ENCODE results near the gene CEP57L1.
A peak's percentile ranks its signal among the peaks of the same experiment; 100 is the strongest.
"Not testable (repeated sequence)": the region's sequence is repeated elsewhere in the genome, so short reads cannot be mapped to it uniquely, and the experiment has no call there.

Gene CEP57L1

DNA sequence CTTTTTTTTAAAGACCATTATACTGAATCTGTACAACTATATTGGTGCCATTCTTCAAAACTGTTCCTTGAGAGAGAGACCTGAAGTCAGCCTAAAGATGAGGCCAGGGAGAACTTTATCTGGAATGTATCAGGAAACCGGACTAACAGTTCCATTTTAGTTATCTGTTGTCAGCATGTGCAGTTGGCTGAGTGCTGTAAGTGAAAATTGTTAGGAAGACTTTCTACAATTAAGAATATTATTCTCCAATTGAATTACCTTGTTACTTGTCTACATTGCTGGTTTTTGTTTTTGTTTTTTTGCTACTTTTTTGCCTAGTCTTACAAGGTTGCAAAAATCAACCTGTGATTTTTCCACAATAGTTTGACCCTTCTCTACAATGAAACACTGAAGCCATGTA lies 7.5 kb downstream of the CEP57L1 start:
- H3K27me3 Mint-ChIP-seq: no peaks in the 10 kb centered on the region
- no peak overlapping the region for H3K27ac Mint-ChIP-seq
- H3K4me3 Mint-ChIP-seq: no peak overlapping the region
- H3K4me1 Mint-ChIP-seq (ENCODE audit: low read depth): peaks cover 5% of the 10 kb centered on the region
- H3K36me3 Mint-ChIP-seq (ENCODE audit: low read depth): peaks cover 9% of the 10 kb centered on the region
- intact Hi-C loops (cut with micrococcal nuclease): no loop called here
- H3K9me3 Mint-ChIP-seq: no peaks in the 10 kb centered on the region

DNA sequence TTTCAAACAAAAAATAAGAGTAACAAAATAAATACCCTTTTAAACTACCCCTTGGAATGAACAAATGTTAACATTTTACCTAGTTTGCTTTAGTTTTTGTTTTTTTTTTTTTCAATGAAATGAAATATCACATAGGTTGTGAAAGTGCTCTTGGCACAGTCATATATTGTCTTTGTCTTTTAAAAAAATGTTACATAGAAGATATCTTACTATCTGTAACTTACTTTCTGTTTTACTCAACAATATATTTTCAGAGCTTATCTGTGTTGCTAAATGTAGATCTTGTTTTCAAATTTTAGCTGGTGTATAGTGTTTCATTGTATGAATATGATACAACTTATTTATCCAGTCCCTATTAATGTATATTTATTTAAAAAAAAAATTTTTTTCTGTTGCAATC lies 8.6 kb downstream of the CEP57L1 start:
- Mint-ChIP-seq H3K4me3 (no peak overlapping the region), H3K4me1 (ENCODE audit: low read depth) (peaks cover 4% of the 10 kb centered on the region), H3K27ac (no peak overlapping the region), H3K9me3 (no peaks in the 10 kb centered on the region), H3K27me3 (no peaks in the 10 kb centered on the region), H3K36me3 (ENCODE audit: low read depth) (peaks cover 9% of the 10 kb centered on the region)
- intact Hi-C loops (cut with micrococcal nuclease): no loop called here

GRCh38 chr6:109104512-109104911 lies 9.2 kb downstream of the CEP57L1 start:
- H3K27ac Mint-ChIP-seq: no peak overlapping the region
- peaks cover 10% of the 10 kb centered on the region for H3K36me3 Mint-ChIP-seq (ENCODE audit: low read depth)
- no peaks in the 10 kb centered on the region for H3K9me3 Mint-ChIP-seq
- intact Hi-C loops (cut with micrococcal nuclease): no loop called here
- no peaks in the 10 kb centered on the region for H3K27me3 Mint-ChIP-seq
- H3K4me3 Mint-ChIP-seq: no peak overlapping the region
- no peaks in the 10 kb centered on the region for H3K4me1 Mint-ChIP-seq (ENCODE audit: low read depth)

DNA sequence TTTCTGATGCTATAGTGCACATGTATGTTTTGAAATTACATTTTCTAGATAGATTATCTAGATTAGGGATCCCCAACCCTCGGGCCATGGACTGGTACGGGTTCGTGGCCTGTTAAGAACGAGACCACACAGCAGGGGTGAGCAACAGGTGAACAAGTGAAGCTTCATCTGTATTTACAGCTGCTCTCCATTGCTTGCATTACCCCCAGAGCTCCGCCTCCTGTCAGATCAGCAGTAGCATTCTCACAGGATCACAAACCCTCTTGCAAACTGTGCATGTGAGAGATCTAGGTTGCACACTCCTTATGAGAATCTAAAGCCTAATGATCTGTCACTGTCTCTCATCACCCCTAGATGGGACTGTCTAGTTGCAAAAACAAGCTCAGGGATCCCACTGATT lies 10.4 kb downstream of the CEP57L1 start:
- intact Hi-C loops (cut with micrococcal nuclease): no loop called here
- no peaks in the 10 kb centered on the region for H3K4me1 Mint-ChIP-seq (ENCODE audit: low read depth)
- H3K9me3 Mint-ChIP-seq: no peaks in the 10 kb centered on the region
- no peaks in the 10 kb centered on the region for H3K27me3 Mint-ChIP-seq
- no peak overlapping the region for H3K27ac Mint-ChIP-seq
- H3K36me3 Mint-ChIP-seq (ENCODE audit: low read depth): peaks cover 18% of the 10 kb centered on the region
- H3K4me3 Mint-ChIP-seq: no peak overlapping the region

DNA sequence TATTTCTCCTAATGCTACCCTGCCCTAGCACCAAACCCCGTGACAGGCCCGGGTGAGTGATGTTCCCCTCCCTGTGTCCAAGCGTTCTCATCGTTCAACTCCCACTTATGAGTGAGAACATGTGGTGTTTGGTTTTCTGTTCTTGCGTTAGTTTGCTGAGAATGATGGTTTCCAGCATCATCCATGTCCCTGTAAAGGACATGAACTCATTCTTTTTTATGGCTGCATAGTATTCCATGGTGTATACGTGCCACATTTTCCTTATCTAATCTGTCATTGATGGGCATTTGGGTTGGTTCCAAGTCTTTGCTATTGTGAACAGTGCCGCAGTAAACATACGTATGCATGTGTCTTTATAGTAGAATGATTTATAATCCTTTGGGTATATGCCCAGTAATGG lies 14.4 kb downstream of the CEP57L1 start:
- H3K36me3 Mint-ChIP-seq (ENCODE audit: low read depth); intact Hi-C loops (cut with micrococcal nuclease); H3K4me3 Mint-ChIP-seq; H3K9me3 Mint-ChIP-seq; H3K27ac Mint-ChIP-seq; H3K27me3 Mint-ChIP-seq: not testable (repeated sequence)
- peaks cover 12% of the 10 kb centered on the region for H3K4me1 Mint-ChIP-seq (ENCODE audit: low read depth)

- H3K36me3 Mint-ChIP-seq (ENCODE audit: low read depth); H3K27me3 Mint-ChIP-seq; H3K9me3 Mint-ChIP-seq; H3K4me3 Mint-ChIP-seq; H3K27ac Mint-ChIP-seq; intact Hi-C loops (cut with micrococcal nuclease): not testable (repeated sequence)
- peaks cover 18% of the 10 kb centered on the region for H3K4me1 Mint-ChIP-seq (ENCODE audit: low read depth)
Observed at GRCh38 chr6:109112663-109113062, 17.4 kb downstream of the CEP57L1 start.

- no peaks in the 10 kb centered on the region for H3K27me3 Mint-ChIP-seq
- intact Hi-C loops (cut with micrococcal nuclease): no loop called here
Observed at GRCh38 chr6:109117346-109118035, 22.2 kb downstream of the CEP57L1 start.

GRCh38 chr6:109118337-109118736 lies 23.0 kb downstream of the CEP57L1 start:
- Mint-ChIP-seq H3K36me3 (ENCODE audit: low read depth) (no peaks in the 10 kb centered on the region), H3K4me1 (ENCODE audit: low read depth) (peaks cover 24% of the 10 kb centered on the region), H3K27ac (no peak overlapping the region), H3K4me3 (no peak overlapping the region), H3K9me3 (no peaks in the 10 kb centered on the region), H3K27me3 (no peaks in the 10 kb centered on the region)
- intact Hi-C loops (cut with micrococcal nuclease): no loop called here

More at GRCh38 chr6:109117346-109118035, 22.2 kb downstream of the CEP57L1 start:
- Mint-ChIP-seq H3K4me1 (ENCODE audit: low read depth) (peaks cover 28% of the 10 kb centered on the region), H3K36me3 (ENCODE audit: low read depth) (no peaks in the 10 kb centered on the region), H3K9me3 (no peaks in the 10 kb centered on the region), H3K27ac (no peak overlapping the region), H3K4me3 (no peak overlapping the region)

- Mint-ChIP-seq H3K27me3 (no peaks in the 10 kb centered on the region), H3K4me3 (no peak overlapping the region), H3K4me1 (ENCODE audit: low read depth) (peaks cover 24% of the 10 kb centered on the region), H3K27ac (no peak overlapping the region), H3K9me3 (no peaks in the 10 kb centered on the region), H3K36me3 (ENCODE audit: low read depth) (no peaks in the 10 kb centered on the region)
- intact Hi-C loops (cut with micrococcal nuclease): no loop called here
Observed at GRCh38 chr6:109118871-109119354, 23.6 kb downstream of the CEP57L1 start.

GRCh38 chr6:109121411-109121810 lies 26.1 kb downstream of the CEP57L1 start:
- Mint-ChIP-seq H3K27ac (peak overlapping the region; percentile 69), H3K9me3 (no peaks in the 10 kb centered on the region), H3K36me3 (ENCODE audit: low read depth) (no peaks in the 10 kb centered on the region), H3K27me3 (no peaks in the 10 kb centered on the region), H3K4me1 (ENCODE audit: low read depth) (peaks cover 24% of the 10 kb centered on the region), H3K4me3 (no peak overlapping the region)
- intact Hi-C loops (cut with micrococcal nuclease): no loop called here

- no peaks in the 10 kb centered on the region for H3K27me3 Mint-ChIP-seq
- H3K4me1 Mint-ChIP-seq (ENCODE audit: low read depth): peaks cover 16% of the 10 kb centered on the region
- intact Hi-C loops (cut with micrococcal nuclease): no loop called here
- H3K36me3 Mint-ChIP-seq (ENCODE audit: low read depth): no peaks in the 10 kb centered on the region
- H3K27ac Mint-ChIP-seq: no peak overlapping the region
- H3K4me3 Mint-ChIP-seq: no peak overlapping the region
- no peaks in the 10 kb centered on the region for H3K9me3 Mint-ChIP-seq
Observed at GRCh38 chr6:109124219-109124618, 28.9 kb downstream of the CEP57L1 start.

- no peaks in the 10 kb centered on the region for H3K9me3 Mint-ChIP-seq
- peaks cover 6% of the 10 kb centered on the region for H3K36me3 Mint-ChIP-seq (ENCODE audit: low read depth)
- no peak overlapping the region for H3K4me3 Mint-ChIP-seq
- H3K27me3 Mint-ChIP-seq: no peaks in the 10 kb centered on the region
- intact Hi-C loops (cut with micrococcal nuclease): no loop called here
- H3K4me1 Mint-ChIP-seq (ENCODE audit: low read depth): peaks cover 11% of the 10 kb centered on the region
- H3K27ac Mint-ChIP-seq: no peak overlapping the region
Observed at GRCh38 chr6:109125504-109125903, 30.2 kb downstream of the CEP57L1 start.

- H3K4me3 Mint-ChIP-seq: no peak overlapping the region
- H3K4me1 Mint-ChIP-seq (ENCODE audit: low read depth): no peaks in the 10 kb centered on the region
- peaks cover 16% of the 10 kb centered on the region for H3K36me3 Mint-ChIP-seq (ENCODE audit: low read depth)
- intact Hi-C loops (cut with micrococcal nuclease): no loop called here
- H3K27me3 Mint-ChIP-seq: no peaks in the 10 kb centered on the region
- H3K9me3 Mint-ChIP-seq: no peaks in the 10 kb centered on the region
- H3K27ac Mint-ChIP-seq: no peak overlapping the region
Observed at GRCh38 chr6:109130065-109130464, 34.8 kb downstream of the CEP57L1 start.

DNA sequence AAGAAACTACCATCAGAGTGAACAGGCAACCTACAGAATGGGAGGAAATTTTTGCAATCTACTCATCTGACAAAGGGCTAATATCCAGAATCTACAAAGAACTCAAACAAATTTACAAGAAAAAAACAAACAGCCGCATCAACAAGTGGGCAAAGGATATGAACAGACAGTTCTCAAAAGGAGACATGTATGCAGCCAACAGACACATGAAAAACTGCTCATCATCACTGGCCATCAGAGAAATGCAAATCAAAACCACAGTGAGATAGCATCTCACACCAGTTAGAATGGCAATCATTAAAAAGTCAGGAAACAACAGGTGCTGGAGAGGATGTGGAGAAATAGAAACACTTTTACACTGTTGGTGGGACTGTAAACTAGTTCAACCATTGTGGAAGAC lies 40.3 kb downstream of the CEP57L1 start:
- H3K27ac Mint-ChIP-seq; H3K4me1 Mint-ChIP-seq (ENCODE audit: low read depth); H3K4me3 Mint-ChIP-seq; intact Hi-C loops (cut with micrococcal nuclease); H3K27me3 Mint-ChIP-seq; H3K36me3 Mint-ChIP-seq (ENCODE audit: low read depth); H3K9me3 Mint-ChIP-seq: not testable (repeated sequence)

GRCh38 chr6:109136039-109136438 lies 40.7 kb downstream of the CEP57L1 start:
- H3K4me1 Mint-ChIP-seq (ENCODE audit: low read depth); H3K27me3 Mint-ChIP-seq; H3K4me3 Mint-ChIP-seq; intact Hi-C loops (cut with micrococcal nuclease); H3K27ac Mint-ChIP-seq; H3K9me3 Mint-ChIP-seq: not testable (repeated sequence)
- H3K36me3 Mint-ChIP-seq (ENCODE audit: low read depth): peaks cover 14% of the 10 kb centered on the region

Measured in dendritic cell treated with granulocyte-macrophage colony-stimulating factor and Interleukin-4, amounts not matched to agents 40 ng/mL and 50 ng/mL, for 4 days (primary cell).